LHCN-M2 (cell line): ENCODE results near the gene MYL4. TPM values are rescaled to one million over a fixed set of nuclear protein-coding genes. Genes with fewer than 3 reads are reported as not detected.
"Not testable (repeated sequence)": the region's sequence is repeated elsewhere in the genome, so short reads cannot be mapped to it uniquely, and the experiment has no call there.

ENCODE experiments used
- DNase-seq: peaks from one replicate; pipeline ENCODE4 v3.0.0-alpha.2; 2012; ENCODE audit warnings: low read depth
- total RNA-seq: library from RNA; depleted of rRNA; stranded (reverse); fragments of >200 nt; gene quantifications from 2 replicates; pipeline ENCODE4 v1.2.3, GENCODE V29; 2014

The MYL4 gene
- total RNA-seq, 1 experiment from 2014 or later, result 0.69 TPM

- peak; percentile 95 for DNase-seq
Measured at GRCh38 chr17:47192554-47192953, 16.6 kb upstream of the MYL4 start.

DNA sequence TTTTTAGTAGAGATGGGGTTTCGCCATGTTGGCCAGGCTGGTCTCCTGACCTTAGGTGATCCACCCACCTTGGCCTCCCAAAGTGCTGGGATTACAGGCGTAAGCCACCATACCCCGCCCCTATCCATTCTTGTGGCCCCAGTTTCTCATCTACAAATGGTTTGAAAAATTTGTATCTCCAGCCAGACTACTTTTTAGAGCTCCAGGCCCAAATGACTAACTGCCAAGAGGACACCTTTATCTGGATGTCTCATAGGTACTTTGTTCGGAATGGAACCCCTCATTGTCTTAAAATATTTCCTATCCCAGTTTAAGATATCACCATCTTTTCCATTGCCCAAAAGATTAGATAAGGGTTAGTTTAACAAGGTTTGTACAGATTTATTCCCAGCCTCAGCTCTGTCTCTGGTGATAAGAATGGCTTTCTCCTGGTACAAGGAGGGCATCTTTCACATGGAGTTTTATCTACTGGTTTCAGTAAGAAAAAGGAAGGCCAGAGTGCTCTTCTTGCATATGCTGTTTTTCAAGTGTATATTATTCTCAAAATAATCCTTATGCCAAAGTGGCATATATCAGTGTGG lies 15.1 kb upstream of the MYL4 start:
- no peak for DNase-seq

- peak; percentile 83 for DNase-seq
Measured at GRCh38 chr17:47197821-47198220, 11.3 kb upstream of the MYL4 start.

GRCh38 chr17:47199627-47200324 lies 9.4 kb upstream of the MYL4 start:
- DNase-seq, result no peak

GRCh38 chr17:47200325-47200664 lies 8.9 kb upstream of the MYL4 start:
- no peak for DNase-seq

DNA sequence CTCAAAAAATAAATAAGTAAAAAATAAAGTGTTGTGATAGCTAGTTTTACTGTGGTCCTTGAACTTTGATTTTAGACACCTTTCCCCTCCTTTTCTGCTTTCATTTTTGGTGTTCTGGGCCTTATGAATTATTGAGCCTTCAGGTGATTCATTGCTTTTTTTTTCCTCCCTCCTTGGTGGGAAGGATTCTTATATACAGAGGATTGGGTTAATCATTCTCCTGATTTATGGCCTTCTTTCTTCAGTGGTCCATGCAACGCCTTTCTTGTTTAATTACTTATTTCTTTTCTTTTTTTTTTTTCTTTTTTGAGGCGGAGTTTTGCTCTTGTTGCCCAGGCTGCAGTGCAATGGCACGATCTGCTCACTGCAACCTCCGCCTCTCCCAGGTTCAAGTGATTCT lies 8.0 kb upstream of the MYL4 start:
- DNase-seq, result no peak

DNA sequence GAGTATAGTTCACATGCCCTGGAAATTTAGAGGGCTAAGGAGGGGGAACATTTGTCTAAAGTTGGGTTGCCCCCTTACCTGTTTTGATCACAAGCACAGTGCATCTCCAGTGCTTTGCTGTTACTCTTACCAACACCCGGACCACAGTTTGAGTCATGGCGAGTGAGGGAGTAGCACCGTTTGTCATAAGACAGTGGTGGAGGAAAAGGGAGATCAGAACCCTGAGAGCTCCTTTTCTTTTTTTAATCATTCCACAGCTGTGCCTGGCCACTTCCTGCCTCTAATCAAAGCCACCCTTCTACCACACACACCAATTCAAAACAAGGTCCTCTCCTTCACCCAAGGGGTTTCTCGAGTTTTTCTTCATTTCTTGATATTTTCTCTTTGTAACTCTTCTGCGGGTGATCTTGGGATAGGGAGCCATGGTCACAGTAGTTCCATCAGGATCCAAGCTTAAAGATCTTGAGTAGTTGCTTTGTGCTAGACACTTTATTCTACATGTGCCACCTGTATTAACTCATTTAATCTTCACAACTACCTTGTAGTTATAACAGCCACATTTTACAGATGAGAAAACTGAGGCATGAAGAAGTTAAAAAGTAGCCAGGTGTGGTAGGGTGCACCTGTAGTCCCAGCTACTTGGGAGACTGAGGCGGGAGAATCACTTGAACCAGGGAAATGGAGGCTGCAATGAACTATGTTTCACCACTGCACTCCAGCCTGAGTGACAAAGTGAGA lies 5.0 kb upstream of the MYL4 start:
- peak; percentile 83 for DNase-seq

DNA sequence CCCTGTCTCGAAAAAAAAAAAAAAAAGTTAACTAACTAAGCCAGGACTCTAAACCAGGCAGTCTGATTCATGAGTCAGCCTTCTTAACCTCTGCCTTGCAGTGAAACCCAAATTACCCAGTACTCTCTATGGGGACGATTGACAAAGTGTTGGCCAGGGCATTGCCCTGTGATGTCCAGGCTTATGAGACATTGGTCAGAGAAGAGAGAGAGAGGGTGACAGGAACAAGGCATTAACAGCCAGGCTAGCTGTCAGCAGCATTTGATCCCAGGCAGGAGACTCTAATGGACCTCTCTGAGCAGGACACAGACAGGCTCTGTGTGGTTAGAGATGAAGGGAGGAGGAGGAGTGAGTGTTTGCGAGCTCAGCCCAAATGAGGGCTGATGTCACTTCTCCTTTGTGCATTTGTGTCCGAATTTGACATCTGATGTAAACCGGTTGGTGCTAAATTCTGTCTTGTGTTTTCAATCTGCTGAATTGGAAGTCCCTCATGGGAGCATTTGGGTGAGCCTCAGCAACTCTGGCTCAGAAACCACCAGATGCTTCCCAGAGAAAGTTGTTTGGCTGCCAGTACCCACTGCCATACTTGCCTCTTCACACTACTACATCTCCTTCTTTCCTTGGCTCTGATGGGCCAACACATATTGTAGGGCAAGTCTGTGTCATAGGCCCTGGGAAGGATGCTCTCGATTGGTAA lies 4.3 kb upstream of the MYL4 start:
- peak; percentile 71 for DNase-seq

- peak; percentile 92 for DNase-seq
Measured at GRCh38 chr17:47205419-47205963, 3.7 kb upstream of the MYL4 start.

- no peak for DNase-seq
Measured at GRCh38 chr17:47207143-47208067, 1.7 kb upstream of the MYL4 start.

GRCh38 chr17:47209499-47209898 lies 351 bp downstream of the MYL4 start:
- no peak for DNase-seq

DNA sequence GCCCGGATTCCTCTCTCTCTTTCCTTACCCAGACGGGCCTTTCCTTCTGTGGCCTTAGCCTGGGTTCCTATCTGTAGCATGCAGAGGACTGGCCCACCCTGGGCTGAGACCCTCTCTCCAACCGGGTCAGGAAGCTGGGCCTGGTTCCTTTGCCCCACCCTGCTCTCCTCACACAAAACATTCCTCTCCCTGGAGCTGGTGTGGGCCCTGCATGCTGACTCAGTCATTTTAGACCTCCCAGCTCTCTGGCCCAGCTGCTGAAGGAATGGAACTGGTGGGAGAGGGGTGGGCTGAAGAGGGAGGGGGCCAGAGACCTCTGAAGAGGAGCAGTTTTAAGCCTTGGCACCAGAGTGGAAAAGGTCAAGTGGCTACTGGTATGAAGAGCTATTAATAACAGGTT lies 957 bp downstream of the MYL4 start:
- DNase-seq, result no peak

GRCh38 chr17:47210779-47211178 lies 1.6 kb downstream of the MYL4 start:
- DNase-seq, result no peak

DNA sequence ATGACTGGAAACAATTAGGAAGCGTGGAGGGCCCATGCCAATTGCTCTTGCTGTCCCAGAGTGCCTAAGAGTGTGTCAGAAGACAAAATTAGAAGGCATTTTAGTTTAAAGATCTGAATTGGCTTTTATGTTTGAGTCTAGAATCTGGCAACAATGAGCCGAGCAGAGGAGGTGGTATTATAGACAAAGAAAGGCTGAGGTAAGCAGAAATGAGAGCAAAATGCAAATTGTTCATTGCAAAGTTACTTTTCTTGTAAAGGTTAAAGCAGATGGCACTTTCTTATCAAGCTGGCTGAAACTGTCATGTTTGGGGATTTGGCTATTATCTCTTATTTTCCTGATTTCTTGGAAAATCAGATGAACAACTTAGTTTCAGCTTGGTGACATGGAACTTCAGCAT lies 3.3 kb downstream of the MYL4 start:
- no peak for DNase-seq

GRCh38 chr17:47213540-47213939 lies 4.4 kb downstream of the MYL4 start:
- no peak for DNase-seq

DNA sequence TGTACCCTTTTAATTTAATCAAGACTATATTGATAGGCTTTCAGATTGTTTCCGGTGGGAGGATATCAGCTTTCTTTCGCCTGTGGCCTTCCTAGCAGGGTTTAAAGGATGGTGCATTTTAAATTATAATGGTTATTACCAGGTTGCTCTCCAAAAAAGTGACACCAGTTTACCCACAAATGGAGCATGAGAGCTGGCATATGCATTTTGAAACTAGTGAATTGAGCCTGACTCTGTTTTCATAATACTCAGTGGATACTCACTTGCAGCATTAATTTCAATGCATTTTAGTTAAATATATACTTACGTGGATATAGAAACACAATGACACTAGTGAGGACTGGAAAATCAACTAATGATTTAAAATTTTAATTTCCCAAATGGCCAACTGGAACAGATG lies 5.8 kb downstream of the MYL4 start:
- no peak for DNase-seq

DNA sequence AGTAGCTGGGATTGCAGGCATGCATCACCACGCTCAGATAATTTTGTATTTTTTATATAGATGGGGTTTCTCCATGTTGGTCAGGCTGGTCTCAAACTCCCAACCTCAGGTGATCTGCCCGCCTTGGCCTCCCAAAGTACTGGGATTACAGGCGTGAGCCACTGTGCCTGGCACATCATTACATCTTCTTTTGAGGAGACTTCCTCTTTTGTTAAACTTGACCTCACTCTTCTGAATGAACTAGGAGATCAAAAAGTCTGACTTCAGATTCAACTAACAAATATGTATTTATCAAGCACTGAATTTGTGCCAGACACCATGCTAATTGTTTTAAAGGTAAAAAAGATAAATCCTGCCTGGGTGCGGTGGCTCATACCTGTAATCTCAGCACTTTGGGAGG lies 7.7 kb downstream of the MYL4 start:
- DNase-seq, result not testable (repeated sequence)

GRCh38 chr17:47217279-47217678 lies 8.1 kb downstream of the MYL4 start:
- DNase-seq, result not testable (repeated sequence)

DNA sequence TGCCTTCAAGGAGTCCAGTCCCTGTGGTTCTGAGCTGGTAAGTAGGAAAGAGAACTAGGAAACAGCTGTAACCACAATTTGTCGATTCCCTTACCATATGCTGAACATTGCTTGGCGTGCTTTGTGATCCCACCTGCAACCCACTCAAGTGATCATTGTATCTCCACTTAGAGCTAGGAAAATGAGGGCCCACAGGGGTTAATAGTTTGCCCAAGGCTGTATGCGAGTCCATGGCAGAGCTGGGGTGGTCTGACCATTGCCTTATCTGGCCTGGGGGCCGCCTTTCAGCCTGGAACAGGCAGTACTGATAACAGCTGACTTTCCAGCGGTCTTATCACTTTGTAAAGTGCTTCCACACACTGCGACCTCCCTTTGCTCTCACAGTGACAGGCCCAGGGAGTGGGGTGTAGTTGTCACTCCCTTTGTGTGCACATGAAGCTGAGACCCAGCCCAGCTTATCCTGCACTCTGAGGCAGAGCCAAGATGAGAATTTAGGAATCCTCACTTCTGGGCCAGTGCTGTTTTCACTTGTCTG lies 9.8 kb downstream of the MYL4 start:
- no peak for DNase-seq

DNA sequence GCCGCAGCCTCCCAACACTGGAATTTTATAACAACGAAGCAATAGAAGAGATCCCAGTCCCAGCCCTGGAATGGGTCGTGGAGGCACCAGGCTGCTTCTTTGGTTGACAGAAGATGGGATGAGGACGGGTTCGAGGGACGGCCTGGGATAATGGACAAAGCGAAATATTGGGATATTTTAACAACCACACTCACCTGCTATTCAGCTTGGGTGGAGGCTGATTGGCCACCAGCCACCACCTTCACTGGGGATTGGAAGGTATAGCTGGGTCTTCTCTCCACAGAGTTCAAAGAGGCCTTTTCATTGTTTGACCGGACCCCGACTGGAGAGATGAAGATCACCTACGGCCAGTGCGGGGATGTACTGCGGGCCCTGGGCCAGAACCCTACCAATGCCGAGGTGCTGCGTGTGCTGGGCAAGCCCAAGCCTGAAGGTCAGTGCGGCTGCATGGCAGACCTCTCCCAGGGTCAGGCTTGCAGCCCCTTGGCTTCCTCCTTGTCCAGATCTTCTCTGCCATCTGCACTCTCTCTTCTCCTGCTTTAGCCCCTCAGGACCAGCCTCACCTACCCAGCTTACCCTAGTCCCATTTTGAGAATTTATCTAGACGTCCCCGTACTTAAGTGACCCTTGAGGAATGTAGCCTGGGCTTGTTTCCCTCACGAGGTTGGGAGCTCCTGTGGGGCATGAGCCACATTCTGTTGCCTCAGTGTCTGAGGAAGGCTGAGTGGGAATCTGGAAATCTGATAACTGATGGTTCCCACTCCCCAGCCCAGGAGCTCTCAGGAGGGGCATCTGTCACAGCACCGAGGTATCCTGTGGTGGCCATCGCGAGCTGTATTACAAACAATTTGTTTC lies 10.7 kb downstream of the MYL4 start:
- no peak for DNase-seq
